NCI-H82 treated with DMSO at 0.1 percent for 48 hours (cell line): ENCODE results near the gene MACROH2A1.
A peak's percentile ranks its signal among the peaks of the same experiment; 100 is the strongest.

Source experiments
- DNase-seq: peaks from one replicate; lab custom pipeline; 2025; ENCODE audit not compliant: unreplicated experiment; lab: John Stamatoyannopoulos, UW

MACROH2A1 gene

GRCh38 chr5:135436951-135437418, 38.0 kb upstream of the MACROH2A1 start:
- DNase-seq: no peak

GRCh38 chr5:135435467-135436330, 36.7 kb upstream of the MACROH2A1 start:
- DNase-seq: no peak

GRCh38 chr5:135434591-135435466, 35.8 kb upstream of the MACROH2A1 start:
- DNase-seq: no peak

- DNase-seq: no peak
These were observed 34.8 kb upstream of the MACROH2A1 start for GRCh38 chr5:135433681-135434426.

GRCh38 chr5:135432113-135432512, 33.1 kb upstream of the MACROH2A1 start:
- DNase-seq: no peak

GRCh38 chr5:135430135-135430437, 31.1 kb upstream of the MACROH2A1 start:
- DNase-seq: no peak

GRCh38 chr5:135429301-135430134, 30.5 kb upstream of the MACROH2A1 start:
- peak; percentile 20 for DNase-seq

- no peak for DNase-seq
These were observed 29.6 kb upstream of the MACROH2A1 start for GRCh38 chr5:135428586-135428985.

- peak; percentile 48 for DNase-seq
These were observed 27.4 kb upstream of the MACROH2A1 start for GRCh38 chr5:135426102-135427082.

GRCh38 chr5:135425641-135426040, 26.6 kb upstream of the MACROH2A1 start:
- DNase-seq: no peak

- DNase-seq: no peak
These were observed 24.8 kb upstream of the MACROH2A1 start for GRCh38 chr5:135423846-135424168.

- DNase-seq: no peak
These were observed 24.3 kb upstream of the MACROH2A1 start for GRCh38 chr5:135423146-135423845.

GRCh38 chr5:135422419-135422818, 23.4 kb upstream of the MACROH2A1 start:
- no peak for DNase-seq

GRCh38 chr5:135417083-135417482, 18.1 kb upstream of the MACROH2A1 start:
- DNase-seq: no peak

GRCh38 chr5:135405082-135405481, 6.1 kb upstream of the MACROH2A1 start:
- no peak for DNase-seq

- no peak for DNase-seq
These were observed 3.0 kb upstream of the MACROH2A1 start for GRCh38 chr5:135402031-135402430.

- DNase-seq: no peak
These were observed 1.8 kb upstream of the MACROH2A1 start for GRCh38 chr5:135400866-135401265.

GRCh38 chr5:135399794-135400542, 937 bp upstream of the MACROH2A1 start:
- DNase-seq: no peak
